ENCODE data around the gene SNRPA. TPM values are rescaled to one million over a fixed set of nuclear protein-coding genes. Genes with fewer than 3 reads are reported as not detected.

The SNRPA gene
- total and polyA plus RNA-seq, 2 of the 4 experiments (the other 2 are of a cell fraction): 30.3 to 81.3 TPM

GRCh38 chr19:40721140-40721486 lies 29.9 kb upstream of the SNRPA start:
- Histone ChIP-seq H3K14ac (replicated peaks; ENCODE audit: low read depth, low read length) (no peak overlapping the region), H3K79me1 (ENCODE audit: low read depth in 1 of 2, low read length in 2 of 2) (peaks cover 24 to 78% of the 10 kb centered on the region in 2 experiments), H4K8ac (ENCODE audit: low read depth in 2 of 2, low read length in 2 of 2) (no peak overlapping the region), H3K56ac (ENCODE audit: extremely low read depth, insufficient read depth, low read length) (no peak overlapping the region), H3K27me3 (ENCODE audit: control insufficient read depth, insufficient read depth, low read length) (no peaks in the 10 kb centered on the region), H3K23ac (ENCODE audit: low read depth, low read length) (0 out of 2 replicates have a peak overlapping the region, but pooled peaks have one; percentile 4), H4K5ac (ENCODE audit: low read depth, low read length) (no peak overlapping the region), H4K20me1 (ENCODE audit: insufficient read depth, low read length) (peaks cover 16% of the 10 kb centered on the region; the same call in 1 of the 2 replicates), H2AK9ac (replicated peaks; ENCODE audit: low read depth, low read length, poor library complexity) (no peak overlapping the region), H2BK120ac (ENCODE audit: low read depth, low read length) (no peak overlapping the region), H2BK15ac (ENCODE audit: low read depth, low read length) (no peak overlapping the region), H3K27ac (ENCODE audit: insufficient read depth, low read length) (no peak overlapping the region), H3K9me1 (ENCODE audit: insufficient read depth, low read length) (peaks cover 20% of the 10 kb centered on the region; the same call in 1 of the 2 replicates), H2BK5ac (ENCODE audit: low read depth, low read length, poor library complexity, severe bottlenecking) (no peak overlapping the region), H3K4ac (ENCODE audit: low read depth, low read length) (no peak overlapping the region; the same call in 1 of the 2 replicates), H3K4me3 (ENCODE audit: insufficient read depth, low read depth, low read length) (no peak overlapping the region), H2BK20ac (ENCODE audit: low read depth, low read length) (no peak overlapping the region), H3K4me1 (ENCODE audit: control insufficient read depth, insufficient read depth, low read length) (peaks cover 9% of the 10 kb centered on the region), H3K18ac (ENCODE audit: low read depth, low read length) (no peak overlapping the region), H3K4me2 (ENCODE audit: low read depth, low read length) (no peak overlapping the region), H2AFZ (replicated peaks; ENCODE audit: low read length, poor library complexity) (no peak overlapping the region), H3K9me3 (ENCODE audit: control insufficient read depth, insufficient read depth, low read length) (no peaks in the 10 kb centered on the region), H4K91ac (ENCODE audit: insufficient read depth, low read depth, low read length) (no peak overlapping the region), H2AK5ac (ENCODE audit: low read depth, low read length) (peak overlapping the region; percentile 7; the same call in 1 of the 2 replicates), H3K36me3 (ENCODE audit: control insufficient read depth, insufficient read depth, low read length) (peaks cover 24% of the 10 kb centered on the region), H3K9ac (ENCODE audit: low read depth, low read length) (no peak overlapping the region)
- in situ Hi-C loops (cut with MboI; ENCODE audit: low sequenced_read_pairs) (no loop called here), intact Hi-C loops (cut with micrococcal nuclease) (no loop called here), dilution Hi-C loops (cut with HindIII; ENCODE audit: low sequenced_read_pairs, unreplicated experiment) (no loop called here)
- no peak for ATAC-seq (ENCODE audit: low read depth)
- ChIA-PET CTCF (interaction anchor here (0.5 kb wide), 1 partner anchor 23 kb away, joined by 5 read pairs; no protein-coding TSS in a partner anchor), POLR2A (ENCODE audit: unreplicated experiment) (no interaction called here)
- WGBS, 2 experiments (ENCODE audit: extremely low coverage in 2 of 2, insufficient read length in 1 of 2): 96% methylated on average over 3 of the region's 6 CpGs; no CpG with 5 or more reads in 1 of the 2 experiments
- no peak for DNase-seq
- TF ChIP-seq ELK1 (IDR thresholded peaks at IDR 0.05; ENCODE audit: borderline replicate concordance, low read depth, low read length): no peak
- no peak for TF ChIP-seq RCOR1 (IDR thresholded peaks at IDR 0.05; ENCODE audit: insufficient replicate concordance, low read length)
- no peak for TF ChIP-seq NFE2L2 (IDR thresholded peaks at IDR 0.05; ENCODE audit: low read depth, low read length)
- BruUV-seq (replicated peaks): no TSS peak
